ENCODE data around the gene HSBP1.

GRCh38 chr16:83862661-83863060 lies 54.9 kb downstream of the HSBP1 start:
- no peak for TF ChIP-seq CTCF (conservative IDR thresholded peaks at IDR 0.05 in 1 of 2, IDR thresholded peaks at IDR 0.05 in 1 of 2; ENCODE audit: low read depth in 1 of 2, low read length in 2 of 2)
- TF ChIP-seq EZH2 (IDR thresholded peaks at IDR 0.05; ENCODE audit: low read length, missing control alignments) = no peak

Measured in fibroblast of lung (primary cell).